NCI-H748 (cell line): ENCODE results near the gene KCNQ4.
A peak's percentile ranks its signal among the peaks of the same experiment; 100 is the strongest.

Source experiments
- DNase-seq: peaks from one replicate; lab custom pipeline; 2025; ENCODE audit not compliant: unreplicated experiment; lab: John Stamatoyannopoulos, UW

KCNQ4 gene

GRCh38 chr1:40776236-40777072 lies 7.1 kb upstream of the KCNQ4 start:
- no peak for DNase-seq

GRCh38 chr1:40777224-40777970 lies 6.2 kb upstream of the KCNQ4 start:
- no peak for DNase-seq

GRCh38 chr1:40780678-40781607 lies 2.6 kb upstream of the KCNQ4 start:
- DNase-seq: peak; percentile 69

GRCh38 chr1:40781608-40781971 lies 2.0 kb upstream of the KCNQ4 start:
- DNase-seq: no peak

GRCh38 chr1:40782371-40782956 lies 1.1 kb upstream of the KCNQ4 start:
- peak; percentile 84 for DNase-seq

GRCh38 chr1:40784141-40784770 lies 669 bp downstream of the KCNQ4 start:
- DNase-seq: peak; percentile 94

GRCh38 chr1:40784771-40785151 lies 1.2 kb downstream of the KCNQ4 start:
- no peak for DNase-seq

GRCh38 chr1:40785446-40785845 lies 1.9 kb downstream of the KCNQ4 start:
- no peak for DNase-seq

- DNase-seq: no peak
Observed at GRCh38 chr1:40786171-40786994, 2.8 kb downstream of the KCNQ4 start.

- no peak for DNase-seq
Observed at GRCh38 chr1:40786995-40787705, 3.6 kb downstream of the KCNQ4 start.

GRCh38 chr1:40787737-40788560 lies 4.4 kb downstream of the KCNQ4 start:
- DNase-seq: no peak

GRCh38 chr1:40788561-40789341 lies 5.2 kb downstream of the KCNQ4 start:
- no peak for DNase-seq

GRCh38 chr1:40789342-40789598 lies 5.7 kb downstream of the KCNQ4 start:
- DNase-seq: no peak

- no peak for DNase-seq
Observed at GRCh38 chr1:40789661-40790430, 6.3 kb downstream of the KCNQ4 start.

GRCh38 chr1:40792036-40792435 lies 8.4 kb downstream of the KCNQ4 start:
- DNase-seq: no peak

- no peak for DNase-seq
Observed at GRCh38 chr1:40793617-40794016, 10.0 kb downstream of the KCNQ4 start.

- DNase-seq: no peak
Observed at GRCh38 chr1:40794048-40794447, 10.5 kb downstream of the KCNQ4 start.
